PFSK-1 (cell line): ENCODE measurements around the gene RDX.

Source experiments
- POLR2AphosphoS5 ChIP-seq: IDR thresholded peaks from 2 replicates; pipeline ENCODE4 v1.6.1; 2012; ENCODE audit warnings: low read depth, mild to moderate bottlenecking, control low read depth, low read length, moderate library complexity
- TF ChIP-seq, protein P1 (sequence below), 2 experiments: IDR thresholded peaks; 2 replicates each; pipeline versions ENCODE4 v1.6.1 to v1.8.0; 2011 to 2012; ENCODE audit warnings: low read depth in 2 of 2, low read length in 2 of 2, control low read depth in 1 of 2, inconsistent platforms in 1 of 2, mild to moderate bottlenecking in 1 of 2, moderate library complexity in 1 of 2; ENCODE audit not compliant: insufficient read depth in 1 of 2

DNA sequence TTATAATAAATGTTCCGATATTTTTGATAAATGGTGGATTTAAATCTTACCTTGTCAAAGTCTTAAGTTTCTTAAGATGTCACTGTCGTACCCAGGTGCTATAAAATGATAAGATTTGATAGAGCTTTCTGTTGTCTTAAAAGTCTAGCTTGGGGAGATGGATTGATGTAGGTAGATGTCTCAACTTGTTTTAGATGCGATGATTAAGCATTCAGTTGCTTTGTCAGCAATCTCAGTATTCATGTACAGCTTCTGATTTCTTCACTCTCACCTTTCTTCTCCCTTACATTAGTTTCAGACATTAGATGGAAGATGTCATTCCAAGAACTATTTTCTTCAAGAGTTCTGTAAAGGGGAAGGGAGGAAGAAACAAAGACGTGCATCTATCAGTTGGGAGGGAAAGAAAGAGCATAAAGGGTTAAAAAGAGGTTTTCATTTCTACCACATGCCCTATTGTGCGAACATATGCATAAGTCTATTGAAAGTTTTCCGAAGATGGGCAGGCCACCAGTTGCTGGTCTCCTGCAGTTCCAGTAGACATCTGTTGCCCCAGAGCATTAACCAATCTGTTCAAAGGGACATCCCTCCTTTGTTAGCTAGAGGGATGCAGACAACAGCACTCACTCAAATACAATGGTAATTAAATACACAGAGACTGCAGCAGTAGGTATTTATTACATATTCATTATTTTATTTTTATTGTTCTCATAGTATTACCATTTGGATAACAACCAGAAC is 164.9 kb downstream of the RDX start:
- TF ChIP-seq POLR2AphosphoS5: no peak
- TF ChIP-seq, protein P1, sequence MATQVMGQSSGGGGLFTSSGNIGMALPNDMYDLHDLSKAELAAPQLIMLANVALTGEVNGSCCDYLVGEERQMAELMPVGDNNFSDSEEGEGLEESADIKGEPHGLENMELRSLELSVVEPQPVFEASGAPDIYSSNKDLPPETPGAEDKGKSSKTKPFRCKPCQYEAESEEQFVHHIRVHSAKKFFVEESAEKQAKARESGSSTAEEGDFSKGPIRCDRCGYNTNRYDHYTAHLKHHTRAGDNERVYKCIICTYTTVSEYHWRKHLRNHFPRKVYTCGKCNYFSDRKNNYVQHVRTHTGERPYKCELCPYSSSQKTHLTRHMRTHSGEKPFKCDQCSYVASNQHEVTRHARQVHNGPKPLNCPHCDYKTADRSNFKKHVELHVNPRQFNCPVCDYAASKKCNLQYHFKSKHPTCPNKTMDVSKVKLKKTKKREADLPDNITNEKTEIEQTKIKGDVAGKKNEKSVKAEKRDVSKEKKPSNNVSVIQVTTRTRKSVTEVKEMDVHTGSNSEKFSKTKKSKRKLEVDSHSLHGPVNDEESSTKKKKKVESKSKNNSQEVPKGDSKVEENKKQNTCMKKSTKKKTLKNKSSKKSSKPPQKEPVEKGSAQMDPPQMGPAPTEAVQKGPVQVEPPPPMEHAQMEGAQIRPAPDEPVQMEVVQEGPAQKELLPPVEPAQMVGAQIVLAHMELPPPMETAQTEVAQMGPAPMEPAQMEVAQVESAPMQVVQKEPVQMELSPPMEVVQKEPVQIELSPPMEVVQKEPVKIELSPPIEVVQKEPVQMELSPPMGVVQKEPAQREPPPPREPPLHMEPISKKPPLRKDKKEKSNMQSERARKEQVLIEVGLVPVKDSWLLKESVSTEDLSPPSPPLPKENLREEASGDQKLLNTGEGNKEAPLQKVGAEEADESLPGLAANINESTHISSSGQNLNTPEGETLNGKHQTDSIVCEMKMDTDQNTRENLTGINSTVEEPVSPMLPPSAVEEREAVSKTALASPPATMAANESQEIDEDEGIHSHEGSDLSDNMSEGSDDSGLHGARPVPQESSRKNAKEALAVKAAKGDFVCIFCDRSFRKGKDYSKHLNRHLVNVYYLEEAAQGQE (IDR thresholded peaks at IDR 0.05; ENCODE audit: insufficient read depth in 1 of 2, low read depth in 2 of 2, low read length in 2 of 2): no peak
